HG02970 (cell line): ENCODE measurements around the gene CA5A.
"Not testable (repeated sequence)": the region's sequence is repeated elsewhere in the genome, so short reads cannot be mapped to it uniquely, and the experiment has no call there.

Experiments used
- ATAC-seq: cut with Tn5 transposase; IDR thresholded peaks from one replicate; pipeline ENCODE4 v1.9.1; 2021; ENCODE audit warnings: mild to moderate bottlenecking, moderate library complexity, moderate number of reproducible peaks; ENCODE audit not compliant: unreplicated experiment, low FRiP score

CA5A gene

DNA sequence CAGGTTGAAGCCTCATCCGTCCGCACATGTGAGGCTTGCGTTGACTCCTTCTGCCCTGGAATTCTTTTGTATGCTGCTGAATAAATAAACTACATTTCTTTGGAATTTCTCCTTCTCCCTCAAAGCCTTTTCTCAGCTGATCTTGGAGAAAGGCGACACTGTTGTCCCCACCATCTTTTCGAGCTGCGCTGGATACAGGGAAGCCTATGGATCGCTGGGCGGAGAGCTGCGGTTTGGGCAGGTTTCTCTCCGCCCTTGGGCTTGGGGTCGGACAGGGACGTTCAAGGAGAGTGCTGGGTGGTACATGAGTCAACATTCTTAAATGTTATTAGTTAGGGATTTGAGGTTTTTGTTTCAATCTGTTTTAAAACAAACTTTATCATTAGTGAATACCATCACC is 35.8 kb downstream of the CA5A start:
- not testable (repeated sequence) for ATAC-seq

DNA sequence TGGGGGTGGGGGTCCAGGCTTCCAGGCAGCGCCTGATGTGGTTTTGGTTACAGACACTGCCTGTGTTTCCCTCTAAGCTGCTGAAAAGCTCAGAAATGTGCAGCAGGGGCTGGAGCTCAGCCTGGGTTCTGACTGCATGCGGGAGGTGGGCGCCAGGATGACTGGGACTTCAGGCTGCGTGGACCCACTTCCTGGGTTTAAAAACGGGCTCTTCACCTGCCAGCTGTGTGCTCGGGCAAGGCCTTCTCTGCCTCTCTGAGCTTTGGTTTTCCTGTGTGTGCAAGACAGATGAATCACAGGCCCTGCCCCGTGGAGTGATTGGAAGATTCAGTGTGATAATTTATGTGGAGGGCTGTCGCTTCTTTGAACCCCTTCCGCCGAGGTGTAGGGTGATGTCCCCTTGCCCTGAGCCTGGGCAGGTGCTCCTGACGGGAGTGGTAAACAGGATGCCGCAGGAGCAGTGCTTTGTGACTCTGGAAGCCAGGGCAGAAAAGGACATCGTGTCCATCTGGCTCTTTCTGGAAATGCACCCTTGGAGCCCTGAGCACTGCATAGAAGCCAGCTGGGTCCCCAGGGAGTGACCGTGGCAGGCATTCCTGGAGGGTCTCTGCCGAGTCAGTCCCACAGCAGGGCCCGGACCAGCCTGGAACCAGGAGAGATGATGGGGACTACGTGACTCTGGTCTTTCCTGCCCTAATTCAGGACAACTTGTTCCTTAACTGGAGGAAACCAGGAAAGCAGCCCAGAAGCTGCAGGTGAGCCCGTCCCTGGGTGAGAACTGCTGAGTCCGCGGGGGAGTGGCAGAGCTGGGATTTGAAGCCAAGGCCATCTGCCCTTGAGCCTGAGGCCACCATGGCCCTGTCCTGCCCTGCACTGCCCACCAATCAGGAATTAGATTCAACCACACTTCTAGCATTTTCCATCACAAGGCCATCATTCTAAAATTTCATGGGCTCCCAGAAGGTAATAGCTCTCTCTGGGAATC is 38.5 kb downstream of the CA5A start:
- ATAC-seq, result no peak

DNA sequence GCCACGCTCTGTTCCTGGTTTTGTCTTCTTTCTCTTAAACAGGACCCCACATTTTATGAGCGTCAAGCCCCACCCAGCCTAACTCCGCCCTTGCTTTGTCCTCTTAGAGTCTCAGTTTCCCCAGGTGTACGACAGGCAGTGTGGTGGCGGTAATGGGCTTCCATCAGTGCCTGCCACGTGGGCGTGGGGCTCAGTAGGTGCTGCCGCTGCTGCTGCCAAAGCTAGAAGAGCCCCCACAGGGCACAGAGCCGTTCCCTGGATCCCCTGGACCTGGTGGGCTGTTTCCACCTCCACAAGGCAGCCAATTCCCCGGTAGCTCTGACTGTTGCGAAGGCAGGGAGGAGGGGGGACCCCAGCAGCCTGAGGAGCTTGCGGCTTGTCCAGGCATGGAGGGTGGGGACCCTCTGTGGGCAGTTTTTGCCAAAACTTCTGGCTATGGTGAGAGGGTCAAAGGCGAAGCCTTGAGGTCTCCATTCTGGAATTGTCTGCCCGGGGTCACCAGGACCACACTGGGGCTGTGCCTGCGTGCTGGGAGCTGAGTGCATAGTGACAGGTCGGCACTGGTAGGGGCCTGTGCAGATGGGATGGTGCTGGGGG is 39.3 kb downstream of the CA5A start:
- ATAC-seq, result not testable (repeated sequence)

DNA sequence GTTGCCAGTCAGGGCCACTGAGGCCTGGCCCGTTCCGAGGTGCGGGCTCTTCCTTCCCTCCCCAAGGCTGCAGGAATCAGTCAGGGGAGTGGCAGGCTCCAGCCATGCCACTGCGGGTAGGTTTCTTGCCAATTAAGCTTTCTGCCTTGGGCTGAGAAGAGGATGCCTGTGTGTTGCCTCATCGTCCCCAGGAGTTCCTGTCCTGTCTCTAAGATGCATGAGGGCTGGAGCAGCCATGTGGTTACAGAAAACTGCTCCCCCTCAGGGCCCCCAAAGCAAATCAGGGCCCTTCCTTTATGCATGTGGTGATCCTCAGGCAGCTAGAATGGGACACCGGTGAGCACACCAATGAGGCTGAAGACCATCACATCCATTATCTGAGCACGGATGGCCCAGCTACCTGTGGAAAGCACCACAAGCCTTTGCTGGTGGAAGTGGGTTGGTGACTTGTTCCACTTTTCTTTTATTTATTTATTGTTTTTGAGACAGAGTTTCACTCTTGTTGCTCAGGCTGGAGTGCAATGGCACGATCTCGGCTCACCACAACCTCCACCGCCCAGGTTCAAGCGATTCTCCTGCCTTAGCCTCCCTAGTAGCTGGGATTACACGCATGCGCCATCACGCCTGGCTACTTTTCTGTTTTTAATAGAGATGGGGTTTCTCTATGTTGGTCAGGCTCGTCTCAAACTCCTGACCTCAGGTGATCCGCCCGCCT is 40.0 kb downstream of the CA5A start:
- ATAC-seq, result not testable (repeated sequence)

DNA sequence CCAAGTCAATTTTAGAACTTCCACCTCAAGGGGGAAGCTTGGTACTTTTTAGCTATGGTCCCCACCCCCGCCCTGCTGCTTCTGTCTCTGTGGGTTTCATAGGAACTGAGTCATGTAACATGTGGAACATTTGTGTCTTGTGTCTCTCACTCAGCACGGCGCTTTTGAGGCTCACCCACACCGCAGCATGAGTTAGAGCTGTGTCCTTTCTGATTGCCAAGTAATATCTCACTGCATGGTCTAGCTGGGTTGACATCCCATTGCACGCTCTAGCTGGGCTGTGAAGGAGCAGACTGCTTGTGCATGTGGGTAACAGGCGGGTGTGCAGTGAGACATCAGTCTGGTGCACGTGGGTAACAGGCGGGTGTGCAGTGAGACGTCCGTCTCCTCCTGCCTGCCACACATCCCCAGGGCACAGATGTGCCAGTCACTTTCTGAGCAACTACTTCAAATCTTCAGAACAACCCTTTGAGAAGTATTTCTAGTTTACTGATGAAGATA is 40.6 kb downstream of the CA5A start:
- no peak for ATAC-seq

DNA sequence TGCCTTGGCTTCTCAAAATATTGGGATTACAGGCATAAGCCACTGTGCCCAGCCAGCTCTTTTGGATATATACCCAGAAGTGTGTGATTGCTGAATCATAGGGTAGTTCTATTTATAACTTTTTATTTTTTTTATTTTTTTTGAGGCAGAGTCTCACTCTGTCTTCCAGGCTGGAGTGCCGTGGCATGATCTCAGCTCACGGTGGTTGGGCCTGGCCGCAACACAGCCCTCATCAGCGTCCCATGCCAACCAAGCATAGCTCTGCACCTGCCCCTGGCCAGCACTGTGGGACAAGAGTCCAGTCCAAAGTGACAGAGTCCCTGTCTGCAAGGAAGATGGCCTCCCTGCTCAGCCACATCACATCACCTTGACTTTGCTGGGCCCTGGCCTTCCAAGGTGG is 42.3 kb downstream of the CA5A start:
- ATAC-seq, result not testable (repeated sequence)

DNA sequence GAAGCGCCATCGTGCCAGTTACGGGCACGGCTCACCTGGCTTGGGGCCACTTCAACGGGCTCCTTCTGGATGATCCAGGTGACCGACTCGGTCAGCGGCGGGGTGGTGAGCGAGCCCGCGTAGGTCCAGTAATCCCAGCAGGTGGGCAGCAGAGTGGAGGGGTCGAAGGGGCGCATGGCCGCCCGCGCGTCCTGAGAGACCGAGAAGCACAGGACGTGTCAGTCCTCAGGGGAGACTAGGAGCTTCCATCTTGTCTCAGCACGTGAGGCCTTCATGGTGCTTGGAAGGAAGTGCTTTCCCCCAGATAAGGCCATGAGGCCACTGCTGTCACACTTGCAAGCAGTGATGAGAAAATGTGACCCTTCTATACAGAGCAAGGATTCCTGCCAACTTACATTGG is 44.6 kb downstream of the CA5A start:
- no peak for ATAC-seq

DNA sequence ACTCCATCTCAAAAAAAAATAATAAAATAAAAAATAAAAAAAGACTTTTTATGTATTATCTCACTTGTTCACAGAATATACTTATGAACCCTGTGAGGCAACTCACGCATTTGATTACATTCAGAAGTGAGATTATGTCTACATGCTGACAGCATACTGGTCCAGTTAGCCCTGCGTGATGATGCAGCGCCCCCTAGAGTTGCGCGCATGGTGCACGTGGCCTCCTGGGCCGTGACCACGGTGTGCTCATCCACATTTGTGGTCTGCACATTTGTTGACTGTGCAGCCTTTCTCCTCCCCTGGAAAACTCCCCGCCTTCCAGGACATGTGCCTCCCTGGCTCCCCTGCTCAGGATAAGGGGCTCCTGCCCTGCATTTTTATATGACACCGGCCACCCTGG is 46.6 kb downstream of the CA5A start:
- ATAC-seq, result not testable (repeated sequence)

DNA sequence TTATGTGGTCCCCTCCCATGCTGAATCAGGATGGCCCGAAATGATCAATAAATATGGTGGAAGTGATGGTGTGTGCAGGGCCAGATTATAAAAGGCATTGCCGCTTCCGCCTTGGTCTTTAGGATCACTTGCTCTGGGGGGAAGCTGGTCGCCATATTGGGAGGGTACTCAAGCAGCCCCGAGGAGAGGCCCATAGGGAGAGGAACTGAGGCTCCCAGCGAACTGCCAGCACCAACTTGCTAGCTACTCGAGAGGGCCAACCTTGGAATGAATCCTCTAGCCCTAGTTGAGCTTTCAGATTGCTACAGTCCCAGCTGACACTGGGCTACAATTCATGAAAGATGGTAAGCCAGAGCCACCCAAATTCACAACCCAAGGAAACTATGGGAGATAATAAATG is 48.0 kb downstream of the CA5A start:
- not testable (repeated sequence) for ATAC-seq

DNA sequence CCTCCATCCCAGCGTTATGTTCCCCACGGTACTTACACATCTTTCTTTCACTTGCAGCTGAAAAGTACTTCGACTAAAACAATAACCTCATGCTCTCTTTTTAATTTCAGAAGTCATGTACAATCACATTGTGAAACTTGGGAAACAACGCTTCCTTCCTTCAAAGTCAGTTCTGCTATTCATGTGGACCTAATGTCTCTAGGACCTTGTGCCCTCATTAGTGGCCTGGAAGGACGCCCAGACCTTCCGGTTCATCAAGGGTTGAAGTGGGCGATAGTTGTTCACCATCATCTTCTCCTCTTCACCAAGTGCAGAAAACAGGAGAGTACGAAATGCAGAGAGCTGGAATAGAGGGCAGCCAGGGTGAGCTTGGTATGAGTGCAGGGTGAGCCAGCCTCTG is 48.4 kb downstream of the CA5A start:
- not testable (repeated sequence) for ATAC-seq

DNA sequence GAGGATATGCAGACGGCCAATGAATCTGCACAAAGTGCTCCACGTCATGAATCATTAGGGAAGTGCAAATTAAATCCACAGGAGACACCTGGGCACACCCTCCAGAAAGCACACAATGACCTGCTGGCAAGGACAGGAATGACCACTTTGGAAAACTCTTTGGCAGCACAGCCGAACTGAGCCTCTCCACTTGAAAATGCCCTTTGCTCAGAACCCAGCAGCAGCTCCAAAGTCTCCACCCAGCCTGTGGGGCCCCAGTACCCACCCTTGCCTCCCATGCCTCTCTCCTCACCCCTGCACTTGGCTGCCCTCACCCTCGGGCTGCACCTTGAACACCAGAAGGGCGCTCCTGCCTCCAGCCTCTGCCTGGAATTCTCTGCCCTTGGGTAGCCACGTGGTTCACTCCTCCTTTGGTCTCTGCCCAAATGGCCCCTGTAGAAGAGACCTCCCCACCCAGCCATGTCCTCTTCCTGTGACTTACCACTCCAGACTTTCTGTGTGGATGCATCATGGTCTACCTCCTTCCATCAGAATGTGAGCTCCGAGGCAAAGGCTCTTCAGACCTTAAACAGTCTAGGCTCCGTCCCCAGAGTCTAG is 50.9 kb downstream of the CA5A start:
- ATAC-seq, result not testable (repeated sequence)

DNA sequence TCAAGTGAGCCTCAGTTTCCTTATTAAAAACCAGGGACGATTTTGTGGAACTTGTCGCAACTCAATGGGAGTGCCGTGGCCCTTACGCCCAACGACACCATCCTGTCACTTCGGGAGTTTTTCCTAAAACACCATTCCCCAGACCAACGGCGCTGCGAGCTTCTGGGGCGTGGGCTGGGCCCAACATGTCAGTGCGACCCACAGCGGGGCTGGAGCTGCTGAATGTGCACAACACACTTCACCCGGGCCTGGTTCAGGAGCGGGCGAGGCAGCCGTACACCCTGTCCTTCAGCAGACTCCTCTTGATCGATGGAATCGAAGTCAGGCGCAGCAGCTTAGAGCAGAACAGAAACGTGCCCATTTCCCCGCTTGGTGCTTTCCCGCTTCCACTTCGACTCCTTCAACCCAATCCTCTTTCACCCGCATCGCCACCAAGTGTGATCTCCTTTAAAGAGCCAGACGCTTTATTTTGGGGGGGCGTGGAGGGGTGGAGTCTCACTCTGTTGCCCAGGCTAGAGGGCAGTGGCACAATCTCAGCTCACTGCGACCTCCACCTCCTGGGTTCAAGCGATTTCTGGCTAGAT is 53.8 kb downstream of the CA5A start:
- no peak for ATAC-seq

DNA sequence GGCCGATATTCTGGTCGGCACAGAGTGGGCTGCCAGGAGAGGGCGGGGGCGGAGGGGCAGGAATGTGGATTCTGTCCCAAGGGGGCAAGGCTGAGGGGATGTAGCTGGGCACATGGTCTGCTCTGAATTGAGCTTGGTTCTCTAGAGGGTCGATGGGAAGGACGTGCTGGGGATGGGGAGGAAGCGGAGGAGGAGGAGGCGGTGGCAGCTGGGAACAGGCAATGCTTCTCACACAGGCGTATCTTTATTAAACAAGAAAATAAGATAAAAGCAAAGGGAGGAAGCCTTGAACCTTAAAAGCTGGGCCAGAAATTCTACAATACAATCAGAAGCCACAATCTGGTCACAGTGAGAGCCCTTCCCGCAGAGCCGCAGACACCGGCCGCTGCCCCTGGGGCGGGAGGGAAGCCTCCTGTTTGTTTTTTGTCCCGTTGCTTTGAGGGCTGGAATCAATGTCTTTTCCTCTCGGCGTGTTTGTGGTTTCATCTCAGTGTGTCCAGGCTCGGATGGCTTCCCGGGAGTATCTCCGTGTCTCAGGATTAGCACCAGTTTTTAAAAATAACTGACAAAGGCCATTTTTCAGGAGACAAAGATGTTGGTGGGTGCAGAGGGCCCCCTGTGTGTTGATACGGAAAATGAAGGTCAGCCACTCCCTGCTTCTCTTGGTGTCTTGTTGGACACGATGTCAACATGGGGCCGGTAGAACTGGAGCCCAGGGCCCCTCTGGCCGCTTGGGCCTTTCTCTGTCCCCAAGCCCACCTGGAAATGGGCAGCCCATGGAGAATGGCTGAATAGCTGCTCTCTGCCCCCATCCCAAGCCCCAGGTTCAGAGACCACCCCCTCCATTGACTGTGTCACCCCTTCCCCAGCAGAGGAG is 54.8 kb downstream of the CA5A start:
- ATAC-seq, result no peak

DNA sequence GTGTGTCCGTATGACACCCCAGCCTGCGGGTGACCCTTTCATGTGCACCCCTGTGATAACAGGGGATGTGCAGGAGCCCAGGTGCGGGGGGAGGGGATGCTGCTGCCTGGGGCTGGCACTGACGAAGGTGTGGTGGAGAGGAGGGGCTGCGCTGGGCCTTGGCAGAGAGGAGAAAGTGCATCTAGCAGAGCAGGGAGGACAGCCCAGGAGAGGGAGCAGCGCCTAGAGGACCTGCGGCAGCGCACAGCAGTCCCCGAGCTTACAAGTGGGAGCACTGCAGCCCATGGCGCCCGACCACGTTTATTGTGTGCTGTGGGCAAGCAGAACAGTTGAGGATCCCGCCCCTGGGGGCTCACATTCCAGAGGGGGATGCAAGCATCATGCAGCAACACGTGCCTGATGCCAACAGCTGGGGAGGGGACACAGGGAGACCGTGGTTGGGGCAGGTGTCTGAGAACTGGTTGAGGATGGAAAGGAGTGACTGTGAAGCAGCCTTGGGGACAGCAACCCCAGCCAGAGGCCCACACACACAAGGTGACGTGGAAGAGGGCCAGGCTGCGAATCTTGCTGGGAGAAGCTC is 56.1 kb downstream of the CA5A start:
- ATAC-seq, result no peak

DNA sequence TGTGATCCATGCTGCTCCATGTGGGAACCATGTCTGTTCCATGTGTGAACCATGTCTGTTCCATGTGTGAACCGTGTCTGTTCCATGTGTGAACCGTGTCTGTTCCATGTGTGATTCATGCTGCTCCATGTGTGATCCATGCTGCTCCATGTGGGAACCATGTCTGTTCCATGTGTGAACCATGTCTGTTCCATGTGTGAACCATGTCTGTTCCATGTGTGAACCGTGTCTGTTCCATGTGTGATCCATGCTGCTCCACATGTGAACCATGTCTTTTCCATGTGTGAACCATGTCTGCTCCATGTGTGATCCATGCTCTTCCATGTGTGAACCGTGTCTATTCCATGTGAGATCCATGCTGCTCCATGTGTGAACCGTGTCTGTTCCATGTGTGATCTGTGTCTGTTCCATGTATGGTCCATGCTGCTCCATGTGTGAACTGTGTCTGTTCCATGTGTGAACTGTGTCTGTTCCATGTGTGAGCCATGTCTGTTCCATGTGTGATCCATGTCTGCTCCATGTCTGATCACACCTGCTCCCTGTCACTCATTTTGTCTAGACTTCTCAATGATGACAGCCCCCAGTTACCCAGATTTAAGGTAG is 56.8 kb downstream of the CA5A start:
- not testable (repeated sequence) for ATAC-seq

DNA sequence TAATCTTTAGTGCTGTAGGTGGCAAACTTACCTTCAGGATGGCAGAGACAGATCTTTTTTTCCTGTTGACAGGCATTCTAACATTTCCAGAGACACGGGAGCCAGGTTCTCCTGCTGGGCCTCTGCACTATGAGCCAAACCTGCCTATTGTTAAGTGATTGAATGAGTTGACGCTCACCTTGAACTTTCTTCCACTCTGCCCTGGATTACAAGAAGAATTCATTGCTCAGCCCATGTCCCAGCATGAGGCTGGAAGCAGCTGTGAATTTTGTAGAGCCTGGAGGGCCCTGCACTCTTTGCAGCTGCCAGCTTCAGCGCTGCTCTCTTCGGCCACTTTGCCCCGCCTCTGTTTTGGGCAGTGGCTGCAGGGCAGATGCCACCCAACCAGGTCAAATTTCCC is 57.6 kb downstream of the CA5A start:
- ATAC-seq, result no peak

DNA sequence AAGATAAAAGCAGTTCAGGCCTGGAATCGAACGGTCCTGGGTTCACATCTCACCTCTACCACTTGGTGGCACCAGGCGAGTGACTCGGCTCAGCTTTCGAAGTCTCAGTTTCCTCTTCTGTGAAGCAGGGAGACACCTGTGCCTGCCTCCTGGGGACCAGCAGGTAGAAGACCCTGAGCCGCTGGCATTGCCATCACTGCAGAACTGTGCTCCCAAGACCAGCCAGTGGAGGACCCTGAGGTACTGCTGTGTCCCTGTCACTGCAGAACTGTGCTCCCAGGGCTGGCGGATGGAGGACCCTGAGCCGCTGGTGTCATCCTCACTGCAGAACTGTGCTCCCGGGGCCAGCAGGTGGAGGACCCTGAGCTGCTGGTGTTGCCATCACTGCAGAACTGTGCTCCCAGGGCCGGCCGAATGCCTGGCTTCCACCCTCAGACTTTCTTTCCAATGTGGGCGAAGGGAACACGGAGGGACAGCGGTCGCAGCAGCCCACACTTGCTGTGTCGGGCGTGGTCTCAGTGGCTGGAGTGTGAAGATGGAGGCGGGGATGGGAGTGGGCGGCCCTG is 58.3 kb downstream of the CA5A start:
- ATAC-seq, result no peak
